ENCODE data around the gene DENND2C. TPM values are rescaled to one million over a fixed set of nuclear protein-coding genes. Genes with fewer than 3 reads are reported as not detected.

Gene DENND2C
- total RNA-seq, 5 donors from 2014 or later (not counting 1 experiment from before 2014, with no cell fraction given), result 0.61 to 1.5 (median 0.79) TPM

DNA sequence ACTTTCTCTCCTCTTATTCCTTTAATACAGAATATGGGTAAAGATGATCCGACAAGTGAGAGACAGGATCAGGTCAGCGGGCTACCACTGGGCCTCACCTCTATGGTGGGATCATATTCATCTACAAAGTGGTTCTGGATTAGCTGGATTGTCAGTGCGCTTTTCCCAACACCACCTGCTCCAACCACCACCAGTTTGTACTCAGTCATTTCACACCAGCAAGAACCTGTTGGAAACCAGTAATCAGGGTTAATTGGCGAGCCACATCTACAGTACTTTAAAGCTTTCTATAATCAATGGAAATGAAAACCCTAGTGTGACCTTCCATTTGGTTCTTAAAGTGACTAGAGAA, 46.1 kb upstream of the DENND2C start:
- CTCF ChIA-PET, result interaction anchor here (0.5 to 1.3 kb wide), 8 partner anchors 44 to 785 kb away, joined by 3 to 10 read pairs (median 3); partner anchors contain the start of genes BCAS2 (in 1 of the 2) and SIKE1 (in 1 of the 2)
- no peak for DNase-seq
- Mint-ChIP-seq H3K27me3 (no peaks in the 10 kb centered on the region), H3K36me3 (peaks cover 49% of the 10 kb centered on the region), H3K9me3 (no peaks in the 10 kb centered on the region), H3K27ac (peak overlapping the region; percentile 95), H3K4me3 (peak overlapping the region; percentile 91 to 99 (median 96)), H3K4me1 (peaks cover 26 to 32% (median 30%) of the 10 kb centered on the region in 3 donors)
- POLR2A ChIA-PET, result interaction anchor here (0.6 to 2.4 kb wide), 9 partner anchors 13 to 905 kb away, joined by 3 to 13 read pairs (median 4); partner anchors contain the start of genes BCAS2 (in 2 of the 2), SIKE1 (in 2 of the 2) and DENND2C (in 1 of the 2)
- peak overlapping the region; percentile 83 to 86 for H3K4me3 ChIP-seq (ENCODE audit: control insufficient read depth in 1 of 2, extremely low read depth in 1 of 2, low read length in 1 of 2)
- H3K36me3 ChIP-seq (ENCODE audit: control insufficient read depth in 2 of 2, extremely low read depth in 1 of 2, insufficient read depth in 1 of 2, low read length in 1 of 2), result peaks cover 16 to 52% of the 10 kb centered on the region in 2 donors
- 43% methylated on average over 1 of the region's 4 CpGs for WGBS (ENCODE audit: insufficient coverage)
- no peaks in the 10 kb centered on the region for H3K27me3 ChIP-seq (replicated peaks in 1 of 2; ENCODE audit: control insufficient read depth in 2 of 2, extremely low read depth in 1 of 2, insufficient read depth in 2 of 2, low read length in 1 of 2)
- H3K27ac ChIP-seq (ENCODE audit: low read length), result peak overlapping the region; percentile 98
- ATAC-seq (replicated peaks in 1 of 4), result no peak
- no peaks in the 10 kb centered on the region for H3K9me3 ChIP-seq
- H3K4me1 ChIP-seq (ENCODE audit: control insufficient read depth in 1 of 2, extremely low read depth in 1 of 2, insufficient read depth in 2 of 2, low read length in 2 of 2), result peaks cover 15% of the 10 kb centered on the region in 2 experiments

GRCh38 chr1:114712977-114713376, 43.1 kb upstream of the DENND2C start:
- H3K4me3 Mint-ChIP-seq, result no peak overlapping the region

DNA sequence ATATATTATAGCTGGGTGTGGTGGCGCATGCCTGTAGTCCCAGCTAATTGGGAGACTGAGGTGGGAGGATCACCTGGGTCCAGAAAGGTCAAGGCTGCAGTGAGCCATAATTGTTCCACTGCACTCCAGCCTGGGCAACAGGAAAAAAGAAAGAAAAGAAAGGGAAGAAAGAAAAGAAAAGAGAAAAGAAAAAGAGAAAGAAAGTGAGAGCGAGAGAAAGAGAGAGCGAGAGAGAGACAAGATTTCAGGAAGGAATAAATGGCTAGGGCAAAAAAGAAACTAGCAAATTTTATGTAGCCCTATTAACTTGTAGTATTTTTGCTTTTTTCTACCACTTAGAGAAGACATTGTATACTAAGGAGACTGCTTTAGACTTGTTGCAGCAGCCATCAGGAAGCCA, 40.5 kb upstream of the DENND2C start:
- no peaks in the 10 kb centered on the region for H3K27me3 Mint-ChIP-seq
- peaks cover 16 to 60% of the 10 kb centered on the region in 2 donors for H3K36me3 ChIP-seq (ENCODE audit: control insufficient read depth in 2 of 2, extremely low read depth in 1 of 2, insufficient read depth in 1 of 2, low read length in 1 of 2)
- DNase-seq (no peak), ATAC-seq (replicated peaks in 1 of 4) (no peak)
- peaks cover 3% of the 10 kb centered on the region in 2 experiments for H3K4me1 ChIP-seq (ENCODE audit: control insufficient read depth in 1 of 2, extremely low read depth in 1 of 2, insufficient read depth in 2 of 2, low read length in 2 of 2)
- H3K4me3 ChIP-seq (ENCODE audit: control insufficient read depth in 1 of 2, extremely low read depth in 1 of 2, low read length in 1 of 2), result no peak overlapping the region
- ChIA-PET POLR2A (no interaction called here), CTCF (interaction anchor here in 1 of 2 donors (0.6 kb wide), 1 partner anchor 68 kb away, joined by 4 read pairs; no protein-coding TSS in a partner anchor)
- H3K9me3 ChIP-seq, result no peaks in the 10 kb centered on the region
- H3K27ac Mint-ChIP-seq, result no peak overlapping the region
- no peaks in the 10 kb centered on the region for H3K9me3 Mint-ChIP-seq
- WGBS (ENCODE audit: insufficient coverage), result 100% methylated on average over 1 of the region's 3 CpGs
- H3K27me3 ChIP-seq (replicated peaks in 1 of 2; ENCODE audit: control insufficient read depth in 2 of 2, extremely low read depth in 1 of 2, insufficient read depth in 2 of 2, low read length in 1 of 2), result no peaks in the 10 kb centered on the region
- H3K4me3 Mint-ChIP-seq, result no peak overlapping the region
- peaks cover 55% of the 10 kb centered on the region for H3K36me3 Mint-ChIP-seq
- H3K27ac ChIP-seq (ENCODE audit: low read length), result no peak overlapping the region
- H3K4me1 Mint-ChIP-seq, result peaks cover 7 to 13% (median 11%) of the 10 kb centered on the region in 3 donors

More at GRCh38 chr1:114712977-114713376, 43.1 kb upstream of the DENND2C start:
- H3K4me3 ChIP-seq (ENCODE audit: control insufficient read depth in 1 of 2, extremely low read depth in 1 of 2, low read length in 1 of 2), result no peak overlapping the region
- H3K27me3 Mint-ChIP-seq, result no peaks in the 10 kb centered on the region
- WGBS (ENCODE audit: insufficient coverage), result no CpG with 5 or more reads among the region's 4 CpGs
- H3K9me3 Mint-ChIP-seq, result no peaks in the 10 kb centered on the region
- ATAC-seq (replicated peaks in 1 of 4), result no peak
- no peak overlapping the region for H3K27ac Mint-ChIP-seq
- no peak for DNase-seq
- H3K9me3 ChIP-seq, result no peaks in the 10 kb centered on the region
- no peak overlapping the region for H3K27ac ChIP-seq (ENCODE audit: low read length)
- ChIA-PET CTCF (no interaction called here), POLR2A (interaction anchor here (0.5 to 0.8 kb wide), 6 partner anchors 16 to 749 kb away, joined by 3 to 4 read pairs (median 4); no protein-coding TSS in a partner anchor)
- peaks cover 44% of the 10 kb centered on the region for H3K36me3 Mint-ChIP-seq
- H3K36me3 ChIP-seq (ENCODE audit: control insufficient read depth in 2 of 2, extremely low read depth in 1 of 2, insufficient read depth in 1 of 2, low read length in 1 of 2), result peaks cover 16 to 46% of the 10 kb centered on the region in 2 donors
- peaks cover 26 to 32% (median 30%) of the 10 kb centered on the region in 3 donors for H3K4me1 Mint-ChIP-seq
- H3K27me3 ChIP-seq (replicated peaks in 1 of 2; ENCODE audit: control insufficient read depth in 2 of 2, extremely low read depth in 1 of 2, insufficient read depth in 2 of 2, low read length in 1 of 2), result no peaks in the 10 kb centered on the region
- H3K4me1 ChIP-seq (ENCODE audit: control insufficient read depth in 1 of 2, extremely low read depth in 1 of 2, insufficient read depth in 2 of 2, low read length in 2 of 2), result peaks cover 15% of the 10 kb centered on the region in 2 experiments

DNA sequence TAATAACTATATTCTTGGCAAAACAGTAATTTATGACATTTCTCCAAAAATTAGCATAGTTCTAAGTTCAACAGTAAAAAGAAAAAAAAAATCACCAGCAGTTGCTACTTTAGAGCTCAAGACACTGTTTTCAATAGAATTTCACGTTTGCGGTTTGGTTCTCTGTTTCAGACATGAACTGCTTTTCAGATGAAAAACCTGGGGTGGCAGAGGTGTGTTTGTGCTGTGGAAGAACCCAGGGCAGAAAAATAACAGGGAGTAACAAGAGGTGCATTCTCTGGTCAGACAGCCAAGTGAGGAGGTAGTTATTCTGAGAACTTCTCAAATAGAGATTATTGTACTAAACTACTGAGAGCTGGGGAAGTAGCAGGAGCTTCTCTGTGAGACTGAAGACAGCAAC, 37.8 kb upstream of the DENND2C start:
- ATAC-seq (replicated peaks in 1 of 4) (no peak), DNase-seq (no peak)
- ChIA-PET CTCF (no interaction called here), POLR2A (no interaction called here)
- Mint-ChIP-seq H3K4me1 (no peaks in the 10 kb centered on the region), H3K27ac (no peak overlapping the region), H3K27me3 (no peaks in the 10 kb centered on the region), H3K36me3 (peaks cover 49% of the 10 kb centered on the region), H3K4me3 (no peak overlapping the region), H3K9me3 (no peaks in the 10 kb centered on the region)
- Histone ChIP-seq H3K27ac (ENCODE audit: low read length) (no peak overlapping the region), H3K4me1 (ENCODE audit: control insufficient read depth in 1 of 2, extremely low read depth in 1 of 2, insufficient read depth in 2 of 2, low read length in 2 of 2) (no peaks in the 10 kb centered on the region), H3K27me3 (replicated peaks in 1 of 2; ENCODE audit: control insufficient read depth in 2 of 2, extremely low read depth in 1 of 2, insufficient read depth in 2 of 2, low read length in 1 of 2) (no peaks in the 10 kb centered on the region), H3K36me3 (ENCODE audit: control insufficient read depth in 2 of 2, extremely low read depth in 1 of 2, insufficient read depth in 1 of 2, low read length in 1 of 2) (peaks cover 11 to 50% of the 10 kb centered on the region in 2 donors), H3K4me3 (ENCODE audit: control insufficient read depth in 1 of 2, extremely low read depth in 1 of 2, low read length in 1 of 2) (no peak overlapping the region), H3K9me3 (no peaks in the 10 kb centered on the region)
- 93% methylated on average over 2 of the region's 2 CpGs for WGBS (ENCODE audit: insufficient coverage)

GRCh38 chr1:114703242-114703641, 33.4 kb upstream of the DENND2C start:
- Mint-ChIP-seq H3K4me1 (no peaks in the 10 kb centered on the region), H3K36me3 (peaks cover 25% of the 10 kb centered on the region), H3K27ac (no peak overlapping the region), H3K9me3 (no peaks in the 10 kb centered on the region), H3K4me3 (no peak overlapping the region), H3K27me3 (no peaks in the 10 kb centered on the region)
- Histone ChIP-seq H3K36me3 (ENCODE audit: control insufficient read depth in 2 of 2, extremely low read depth in 1 of 2, insufficient read depth in 1 of 2, low read length in 1 of 2) (peaks cover 0 to 21% of the 10 kb centered on the region in 2 donors), H3K4me1 (ENCODE audit: control insufficient read depth in 1 of 2, extremely low read depth in 1 of 2, insufficient read depth in 2 of 2, low read length in 2 of 2) (no peaks in the 10 kb centered on the region), H3K27ac (ENCODE audit: low read length) (no peak overlapping the region), H3K4me3 (ENCODE audit: control insufficient read depth in 1 of 2, extremely low read depth in 1 of 2, low read length in 1 of 2) (no peak overlapping the region), H3K27me3 (replicated peaks in 1 of 2; ENCODE audit: control insufficient read depth in 2 of 2, extremely low read depth in 1 of 2, insufficient read depth in 2 of 2, low read length in 1 of 2) (peaks cover 0 to 4% of the 10 kb centered on the region in 2 experiments), H3K9me3 (no peaks in the 10 kb centered on the region)
- DNase-seq, result no peak
- ChIA-PET CTCF (no interaction called here), POLR2A (interaction anchor here in 1 of 2 donors (0.6 to 0.9 kb wide), 2 partner anchors 8 to 13 kb away, joined by 3 to 4 read pairs; partner anchors contain the start of gene AMPD1)
- no CpG with 5 or more reads among the region's 1 CpG for WGBS (ENCODE audit: insufficient coverage)
- ATAC-seq (replicated peaks in 1 of 4), result no peak

- H3K4me1 Mint-ChIP-seq, result no peaks in the 10 kb centered on the region
- no peaks in the 10 kb centered on the region for H3K27me3 Mint-ChIP-seq
- Histone ChIP-seq H3K4me1 (ENCODE audit: control insufficient read depth in 1 of 2, extremely low read depth in 1 of 2, insufficient read depth in 2 of 2, low read length in 2 of 2) (no peaks in the 10 kb centered on the region), H3K27me3 (replicated peaks in 1 of 2; ENCODE audit: control insufficient read depth in 2 of 2, extremely low read depth in 1 of 2, insufficient read depth in 2 of 2, low read length in 1 of 2) (peaks cover 0 to 4% of the 10 kb centered on the region in 2 experiments), H3K4me3 (ENCODE audit: control insufficient read depth in 1 of 2, extremely low read depth in 1 of 2, low read length in 1 of 2) (no peak overlapping the region), H3K27ac (ENCODE audit: low read length) (no peak overlapping the region), H3K9me3 (no peaks in the 10 kb centered on the region), H3K36me3 (ENCODE audit: control insufficient read depth in 2 of 2, extremely low read depth in 1 of 2, insufficient read depth in 1 of 2, low read length in 1 of 2) (peaks cover 0 to 16% of the 10 kb centered on the region in 2 donors)
- H3K36me3 Mint-ChIP-seq, result peaks cover 23% of the 10 kb centered on the region
- no peak for DNase-seq
- no peak overlapping the region for H3K27ac Mint-ChIP-seq
- H3K4me3 Mint-ChIP-seq, result no peak overlapping the region
- ChIA-PET CTCF (no interaction called here), POLR2A (interaction anchor here in 1 of 2 donors (0.9 kb wide), 1 partner anchor 13 kb away, joined by 3 read pairs; no protein-coding TSS in a partner anchor)
- WGBS (ENCODE audit: insufficient coverage), result 100% methylated on average over 1 of the region's 5 CpGs
- no peak for ATAC-seq (replicated peaks in 1 of 4)
- H3K9me3 Mint-ChIP-seq, result no peaks in the 10 kb centered on the region
Measured at GRCh38 chr1:114702737-114703136, 32.9 kb upstream of the DENND2C start.
